GM21515 (cell line): Measurements from ENCODE around the gene PIGL.
"Not testable (repeated sequence)": the region's sequence is repeated elsewhere in the genome, so short reads cannot be mapped to it uniquely, and the experiment has no call there.

Source experiments
- ATAC-seq: cut with Tn5 transposase; IDR thresholded peaks from one replicate; pipeline ENCODE4 v1.9.1; 2021; ENCODE audit not compliant: unreplicated experiment

PIGL gene

DNA sequence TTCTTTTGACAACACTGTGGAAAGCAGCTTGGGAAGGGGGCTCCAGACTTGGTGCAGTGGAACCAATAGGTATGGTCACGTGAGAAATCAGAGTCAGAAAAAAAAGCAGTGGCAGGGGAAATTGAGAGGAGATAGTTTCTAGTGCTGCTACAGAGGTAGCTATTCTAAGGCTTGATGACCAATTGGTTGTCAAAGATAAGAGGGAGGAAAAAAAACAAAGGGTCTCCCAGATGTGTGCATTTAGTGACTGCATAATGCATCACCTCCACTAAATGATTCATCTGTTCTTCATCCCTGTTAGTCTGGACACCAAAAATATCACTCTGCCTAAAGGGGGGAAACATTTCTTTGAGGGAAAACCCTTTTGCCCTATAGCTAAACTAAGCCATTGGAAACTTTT, 56.5 kb downstream of the PIGL start:
- no peak for ATAC-seq

DNA sequence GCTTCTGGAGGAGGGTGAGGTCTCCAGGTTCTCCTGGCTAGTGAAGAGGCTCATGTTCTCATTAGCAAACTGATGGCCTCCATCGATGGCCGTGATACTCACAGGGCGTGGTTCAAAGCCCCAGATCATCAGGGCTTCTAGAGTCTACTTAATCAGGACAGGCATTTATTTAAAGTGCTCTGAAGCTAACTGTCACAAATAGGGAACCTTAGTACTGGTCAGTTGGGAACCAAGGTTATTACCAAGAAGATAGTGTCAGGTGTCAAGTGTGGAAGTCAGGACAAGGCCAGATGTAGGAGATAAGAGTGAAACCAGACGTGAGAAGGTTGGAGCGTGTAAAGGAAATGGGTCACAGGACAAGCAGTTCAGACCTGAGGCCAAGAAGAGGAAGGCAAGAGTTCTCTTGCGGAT, 56.9 kb downstream of the PIGL start:
- no peak for ATAC-seq

- ATAC-seq = no peak
Observed at GRCh38 chr17:16275024-16275423, 58.0 kb downstream of the PIGL start.

DNA sequence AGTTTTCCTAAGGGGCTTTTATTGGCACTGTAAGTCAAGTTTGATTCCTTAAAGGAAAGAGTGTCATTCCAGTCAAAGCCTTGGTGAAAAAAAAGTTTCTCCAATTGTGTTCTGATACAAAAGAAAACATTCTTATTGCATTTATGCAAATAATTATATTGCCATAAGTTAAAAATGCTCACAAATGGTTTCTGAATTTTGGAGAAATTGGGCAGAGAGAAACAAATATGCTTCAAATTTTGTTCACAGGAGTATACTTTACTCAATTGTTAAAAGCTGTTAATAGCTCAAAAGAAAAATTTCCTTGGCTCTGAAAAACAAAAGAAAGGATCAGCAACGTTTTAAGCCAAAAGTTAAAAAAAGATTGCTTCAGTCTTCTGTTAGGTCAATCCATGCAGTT, 60.2 kb downstream of the PIGL start:
- no peak for ATAC-seq

DNA sequence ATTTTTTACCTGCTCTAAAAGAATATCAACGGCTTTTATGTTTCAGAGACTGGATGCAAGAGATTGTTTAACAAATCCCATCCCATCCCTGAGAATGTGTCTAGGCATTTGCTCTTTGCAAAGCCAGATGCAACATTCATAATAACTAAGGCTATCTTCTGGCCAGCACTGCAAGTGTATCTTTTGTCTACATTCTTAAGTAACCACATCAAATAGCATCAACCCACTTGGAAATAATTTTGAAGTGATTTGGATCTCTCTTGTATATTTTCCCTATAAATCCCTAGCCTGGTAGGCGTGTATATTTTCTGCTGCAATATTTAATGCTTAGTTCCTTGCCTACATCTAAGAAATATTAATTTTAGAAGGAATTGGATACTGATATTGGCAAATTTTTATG, 64.3 kb downstream of the PIGL start:
- no peak for ATAC-seq

- ATAC-seq = no peak
Observed at GRCh38 chr17:16282522-16282921, 65.5 kb downstream of the PIGL start.

DNA sequence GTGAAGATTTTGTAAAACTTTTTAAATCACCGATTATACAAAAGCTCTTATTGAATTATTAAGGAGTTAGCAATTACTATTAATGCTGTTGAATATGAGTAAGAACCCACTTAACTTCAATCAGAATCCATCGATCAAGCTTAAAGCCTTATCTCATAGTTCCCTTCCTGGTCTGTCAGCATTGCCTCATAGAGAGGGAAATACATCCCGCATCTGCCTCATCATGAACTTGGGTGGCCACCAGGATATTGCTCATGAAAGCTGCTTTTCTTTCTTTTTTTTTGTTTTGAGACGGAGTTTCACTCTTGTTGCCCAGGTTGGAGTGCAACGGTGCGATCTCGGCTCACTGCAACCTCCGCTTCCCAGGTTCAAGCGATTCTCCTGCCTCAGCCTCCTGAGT, 66.7 kb downstream of the PIGL start:
- ATAC-seq = no peak

DNA sequence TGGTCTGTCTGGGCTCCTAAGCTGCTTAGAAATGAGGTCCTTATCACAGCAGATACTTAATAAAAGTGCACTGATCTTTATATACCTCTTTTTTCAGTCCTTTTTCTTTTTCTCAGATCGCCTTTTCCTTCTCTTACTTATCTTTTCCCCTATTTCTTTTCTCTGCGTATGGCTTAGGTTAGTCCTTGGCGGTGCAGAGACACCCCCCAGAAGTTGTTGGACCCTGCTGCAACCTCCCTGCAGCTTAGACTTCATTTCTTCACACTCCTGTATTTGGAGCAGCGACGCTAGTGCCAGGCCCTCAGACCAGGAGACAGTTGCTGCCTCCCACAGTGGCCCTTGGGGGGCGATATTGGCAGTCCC, 68.6 kb downstream of the PIGL start:
- ATAC-seq = no peak

GRCh38 chr17:16286009-16286946, 69.3 kb downstream of the PIGL start:
- ATAC-seq = peak; percentile 75

DNA sequence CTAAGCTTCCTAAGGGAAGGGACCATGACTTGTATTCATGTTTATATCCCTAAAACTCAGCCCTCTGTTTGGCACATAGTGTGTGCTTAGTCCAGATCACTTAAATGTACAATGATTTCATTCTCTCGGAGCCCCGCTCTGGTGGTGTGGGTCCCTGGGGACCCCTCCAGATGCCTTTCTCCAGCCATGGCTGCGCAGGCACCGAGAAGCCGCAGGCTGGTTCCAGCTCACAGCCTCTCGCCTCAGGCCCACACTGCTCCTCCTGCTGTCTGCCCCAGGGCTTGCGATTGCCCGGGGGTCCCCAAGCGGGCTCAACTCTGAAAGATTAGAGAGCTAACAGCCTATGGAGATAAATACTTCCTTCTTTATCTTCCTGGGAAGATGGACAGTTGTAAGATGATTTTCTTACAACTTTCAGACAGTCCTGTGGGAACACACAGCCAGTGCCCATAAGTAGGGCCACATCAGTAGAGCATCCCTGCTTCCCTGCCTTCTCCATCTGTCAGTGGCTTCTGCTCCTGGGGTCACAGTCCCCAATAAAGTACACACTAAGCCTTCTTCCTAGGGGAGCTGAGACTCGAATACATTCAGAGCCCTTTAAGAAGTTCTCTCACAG, 70.0 kb downstream of the PIGL start:
- ATAC-seq = peak; percentile 42

GRCh38 chr17:16287563-16288027, 70.6 kb downstream of the PIGL start:
- no peak for ATAC-seq

DNA sequence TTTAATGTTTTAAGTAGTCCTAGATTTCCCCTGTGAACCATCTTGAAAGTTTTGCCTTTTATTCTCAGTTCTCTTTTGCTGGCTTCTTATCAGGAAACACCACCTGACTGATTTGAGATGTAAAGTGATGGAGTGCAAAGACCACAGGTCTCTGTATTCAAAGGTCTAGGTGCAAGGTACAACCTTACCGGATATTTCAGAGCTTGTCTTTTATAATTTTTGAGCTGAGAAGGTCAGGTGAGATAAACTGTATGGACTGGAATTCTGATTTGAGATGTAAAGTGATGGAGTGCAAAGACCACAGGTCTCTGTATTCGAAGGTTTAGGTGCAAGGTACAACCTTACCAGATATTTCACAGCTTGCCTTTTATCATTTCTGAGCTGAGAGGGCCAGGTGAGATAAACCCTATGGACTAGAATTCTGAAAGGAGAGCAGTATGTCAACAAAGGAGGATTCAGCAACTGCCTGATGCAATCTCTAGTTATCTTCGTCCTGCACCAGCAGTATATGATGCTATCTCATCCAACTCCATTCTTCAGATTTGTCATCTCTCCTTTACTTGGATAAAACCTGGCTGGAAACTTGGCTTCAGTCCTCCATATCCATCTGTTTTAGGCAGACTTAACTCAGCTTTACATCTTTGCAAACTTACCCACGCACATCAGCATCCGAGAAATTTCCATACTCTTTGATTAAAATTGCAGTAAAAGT, 72.0 kb downstream of the PIGL start:
- ATAC-seq = no peak

GRCh38 chr17:16293931-16294330, 76.9 kb downstream of the PIGL start:
- no peak for ATAC-seq

DNA sequence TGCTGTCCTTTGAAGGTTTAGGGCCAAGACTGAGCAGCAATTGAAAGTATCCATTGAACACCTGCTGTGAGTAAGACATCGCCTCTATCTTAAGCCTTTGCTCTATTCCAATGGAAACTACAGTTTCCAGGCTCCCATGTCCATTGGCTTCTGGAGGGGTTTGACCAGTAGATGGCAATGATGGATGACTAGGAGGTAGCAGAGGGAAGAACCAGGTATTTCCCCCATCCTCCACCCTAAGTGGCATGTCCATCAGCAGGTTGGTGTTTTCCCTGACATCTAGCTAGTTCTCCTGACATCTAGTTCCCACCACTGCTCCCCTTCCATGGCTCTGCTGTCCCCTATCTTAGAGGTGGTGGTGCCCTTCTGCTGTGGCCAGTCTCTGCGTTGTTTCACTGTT, 77.5 kb downstream of the PIGL start:
- ATAC-seq = no peak

DNA sequence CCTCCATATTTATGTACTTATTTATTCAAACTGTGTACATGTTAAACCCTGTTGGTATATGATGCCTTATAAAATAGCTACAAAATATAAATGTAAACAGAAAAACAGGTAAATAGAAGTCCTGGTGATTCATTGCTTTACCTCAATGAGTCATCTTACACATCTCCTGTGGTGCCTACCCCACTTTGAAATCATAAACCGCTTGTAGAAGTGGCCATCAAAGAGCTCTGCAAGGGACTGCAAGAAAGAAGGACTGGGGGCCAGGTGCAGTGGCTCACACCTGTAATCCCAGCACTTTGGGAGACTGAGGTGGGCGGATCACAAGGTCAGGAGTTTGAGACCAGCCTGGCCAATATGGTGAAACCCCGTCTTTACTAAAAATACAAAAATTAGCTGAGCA, 79.1 kb downstream of the PIGL start:
- not testable (repeated sequence) for ATAC-seq

DNA sequence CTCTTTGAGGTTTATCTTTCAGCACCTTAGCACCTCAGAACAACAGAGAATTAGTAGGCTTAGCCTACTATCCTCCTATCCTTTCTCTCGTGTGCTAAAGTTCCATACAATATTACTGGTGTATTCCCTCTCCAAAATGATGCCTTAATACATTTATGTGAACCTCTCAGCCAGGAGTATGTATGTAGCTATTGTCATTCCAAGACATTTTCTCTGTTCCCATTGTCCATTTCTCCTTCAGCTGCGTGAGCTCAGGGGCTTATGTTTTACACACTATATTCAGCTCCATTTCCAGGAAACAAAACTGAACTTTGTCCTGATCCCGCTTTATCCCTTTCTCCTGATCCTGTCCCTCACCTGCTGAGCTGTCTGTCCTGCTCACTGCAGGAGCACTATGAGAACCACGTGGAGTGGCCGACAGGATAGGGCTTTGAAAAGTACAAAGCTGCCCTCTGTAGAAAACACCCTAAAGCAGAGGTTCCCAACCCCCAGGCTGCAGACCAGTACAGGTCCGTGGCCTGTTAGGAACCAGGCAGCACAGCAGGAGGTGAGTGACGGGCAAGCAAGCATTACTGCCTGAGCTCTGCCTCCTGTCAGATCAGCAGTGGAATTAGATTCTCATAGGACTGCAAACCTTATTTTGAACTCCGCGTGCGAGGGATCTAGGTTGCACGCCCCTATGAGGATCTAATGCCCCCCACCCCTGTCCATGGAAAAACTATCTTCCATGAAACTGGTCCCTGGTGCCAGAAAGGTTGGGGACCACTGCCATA, 80.5 kb downstream of the PIGL start:
- ATAC-seq = no peak

- ATAC-seq = no peak
Observed at GRCh38 chr17:16298140-16298662, 81.2 kb downstream of the PIGL start.

DNA sequence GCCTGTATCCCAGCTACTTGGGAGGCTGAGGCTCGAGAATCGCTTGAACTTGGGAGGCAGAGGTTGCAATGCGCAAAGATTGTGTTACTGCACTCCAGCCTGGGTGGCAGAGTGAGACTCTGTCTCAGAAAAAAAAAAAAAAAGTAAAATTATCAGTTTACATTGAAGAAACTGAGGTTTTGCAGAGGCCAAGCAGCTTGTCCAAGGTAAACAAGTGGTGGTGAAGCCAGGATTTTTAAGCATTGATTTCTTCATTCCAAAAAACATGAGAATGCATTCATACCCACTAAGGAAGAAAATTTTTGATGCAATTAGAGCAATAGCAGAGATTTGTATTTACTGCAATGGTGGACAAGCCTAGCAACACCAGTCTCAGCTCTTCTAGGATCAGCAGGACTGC, 83.5 kb downstream of the PIGL start:
- no peak for ATAC-seq

DNA sequence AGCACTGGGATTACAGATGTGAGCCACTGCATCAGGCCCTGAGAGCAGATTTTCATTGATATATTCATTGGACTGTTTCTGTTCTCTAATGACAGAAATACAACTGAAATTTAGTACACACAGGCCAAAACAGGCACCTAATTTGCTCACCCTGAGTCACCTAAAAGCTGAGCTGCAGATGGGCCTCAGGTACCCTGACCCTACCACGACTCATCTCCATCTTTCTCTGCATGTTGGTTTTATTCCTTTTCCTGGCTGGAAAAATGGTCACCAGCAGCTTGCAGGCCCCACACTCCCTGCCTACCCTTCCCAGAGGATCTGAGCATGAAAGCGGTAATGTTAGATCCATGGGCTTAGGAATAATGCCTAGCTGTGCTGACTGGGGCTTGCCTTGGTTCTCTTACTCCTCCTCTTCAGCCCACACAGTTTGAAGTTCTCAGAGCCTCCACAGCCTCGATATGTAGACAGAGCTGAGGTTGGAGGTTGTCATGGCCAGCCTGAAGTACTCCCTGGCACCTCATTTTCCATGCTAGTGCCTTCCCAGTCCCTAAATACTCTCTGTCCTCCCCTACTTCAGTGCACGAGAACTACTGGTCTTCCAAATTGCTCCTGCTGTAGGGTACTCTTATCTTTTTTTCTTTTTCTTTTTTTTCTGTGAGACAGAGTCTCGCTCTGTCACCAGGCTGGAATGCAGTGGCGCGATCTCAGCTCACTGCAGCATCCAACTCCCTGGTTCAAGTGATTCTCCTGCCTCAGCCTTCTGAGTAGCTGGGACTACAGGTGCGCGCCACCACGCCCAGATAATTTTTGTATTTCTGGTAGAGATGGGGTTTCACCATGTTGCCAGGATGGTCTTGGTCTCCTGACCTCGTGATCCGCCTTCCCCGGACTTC, 85.2 kb downstream of the PIGL start:
- ATAC-seq = no peak

DNA sequence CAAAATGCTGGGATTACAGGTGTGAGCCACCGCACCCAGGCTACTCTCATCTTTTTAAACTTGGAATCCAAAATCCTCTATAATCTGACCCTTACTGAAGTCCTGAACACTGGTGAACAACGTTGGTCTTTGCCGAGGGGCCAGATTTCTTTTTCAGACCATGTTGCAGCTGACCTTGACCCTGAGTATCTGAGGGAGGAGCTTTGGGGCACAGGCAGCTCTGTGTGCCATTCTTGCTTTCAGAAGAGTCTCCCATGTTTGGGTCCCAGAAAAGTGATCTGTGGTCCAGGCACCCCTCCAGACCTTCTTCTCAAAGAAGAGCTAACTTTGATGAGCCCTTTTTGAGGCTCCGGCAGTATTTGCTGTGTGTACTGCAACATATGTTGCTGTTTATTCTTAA, 85.8 kb downstream of the PIGL start:
- ATAC-seq = no peak
